Measurements from ENCODE around the gene LAG3. TPM values are rescaled to one million over a fixed set of nuclear protein-coding genes. Genes with fewer than 3 reads are reported as not detected.

Gene LAG3
- total and polyA plus RNA-seq, 10 of the 15 experiments (the other 5 are each of a cell fraction or from before 2014, with no cell fraction given), result 0.52 to 4.2 (median 1.0) TPM; not detected in 1

DNA sequence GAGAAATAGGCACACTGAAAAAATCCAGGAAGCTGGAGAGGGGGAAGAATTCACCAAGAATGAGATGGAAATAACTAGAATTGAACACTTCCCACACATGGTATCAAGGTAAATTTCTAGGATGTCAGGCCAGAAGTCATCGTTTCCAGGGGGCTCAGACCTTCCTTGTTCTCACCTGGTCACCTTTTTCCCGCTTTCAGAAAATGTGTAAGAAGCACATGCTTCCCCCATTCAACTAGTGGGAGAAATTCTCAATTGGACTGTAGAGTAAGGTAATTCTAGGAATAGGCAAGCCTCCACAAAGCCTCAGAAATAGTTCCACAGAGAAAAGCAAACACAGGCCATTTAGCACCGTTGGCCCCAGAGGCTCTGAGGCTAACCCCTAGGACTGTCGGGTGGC is 8.9 kb upstream of the LAG3 start:
- 48% methylated on average over 4 of the region's 4 CpGs for WGBS (ENCODE audit: insufficient coverage, insufficient replicate concordance, low lambda C conversion rate, missing lambda C conversion rate)
- FAIRE-seq, result no peak
- ChIA-PET POLR2A (interaction anchor here (0.6 to 1.1 kb wide), 4 partner anchors 10 to 656 kb away, joined by 3 to 13 read pairs (median 4); partner anchors contain the start of genes MLF2 and ZNF384), RAD21 (ENCODE audit: unreplicated experiment) (interaction anchor here (1.0 to 1.2 kb wide), 3 partner anchors 10 to 39 kb away, joined by 3 to 5 read pairs (median 3); partner anchors contain the start of genes COPS7A and MLF2), SMC1A (ENCODE audit: uncharacterized antibody, unreplicated experiment) (interaction anchor here (1.2 to 2.5 kb wide), 2 partner anchors 10 to 17 kb away, joined by 3 to 9 read pairs; partner anchors contain the start of gene MLF2), CTCF (interaction anchor here (1.0 to 1.5 kb wide), 3 partner anchors 10 to 73 kb away, joined by 3 to 12 read pairs (median 4); partner anchors contain the start of gene MLF2)
- H3K27ac ChIP-seq (ENCODE audit: control insufficient read depth, insufficient read depth), result peak overlapping the region; percentile 76; the same call in 1 of the 2 replicates
- H3K4me2 ChIP-seq (ENCODE audit: control insufficient read depth, insufficient read depth), result no peak overlapping the region; the same call in 1 of the 2 replicates
- in situ Hi-C loops (cut with MboI), result no loop called here
- no peak for DNase-seq (ENCODE audit: low read depth, low spot score)
- H3K4me1 ChIP-seq (ENCODE audit: control insufficient read depth, insufficient read depth, low read length), result peaks cover 33% of the 10 kb centered on the region
- no peak overlapping the region for H3K9ac ChIP-seq (ENCODE audit: control insufficient read depth, insufficient read depth, low read length)
- intact Hi-C loops (cut with micrococcal nuclease; ENCODE audit: unreplicated experiment), result no loop called here
- H3K27me3 ChIP-seq (replicated peaks in 1 of 2; ENCODE audit: control insufficient read depth in 2 of 2, insufficient read depth in 2 of 2, low read length in 1 of 2), result no peaks in the 10 kb centered on the region
- no peaks in the 10 kb centered on the region for H3K9me3 ChIP-seq (replicated peaks; ENCODE audit: control insufficient read depth, insufficient read depth, low read length)
- no peak overlapping the region; the same call in 1 of the 2 replicates for H2AFZ ChIP-seq (ENCODE audit: control insufficient read depth, low read depth, low read length)
- H3K36me3 ChIP-seq (ENCODE audit: control insufficient read depth in 2 of 2, insufficient read depth in 2 of 2, low read length in 1 of 2), result no peaks in the 10 kb centered on the region
- no peaks in the 10 kb centered on the region for H4K20me1 ChIP-seq (ENCODE audit: control insufficient read depth, insufficient read depth)
- H3K4me3 ChIP-seq, result no peak overlapping the region
- H3K79me2 ChIP-seq (ENCODE audit: control insufficient read depth, insufficient read depth, low read length), result peaks cover 13% of the 10 kb centered on the region
- no peak for ATAC-seq
- no TSS peak for BruUV-seq (replicated peaks)
- TF ChIP-seq ZNF274 (IDR thresholded peaks at IDR 0.05; ENCODE audit: insufficient read depth, insufficient read length), result no peak
- no peak for TF ChIP-seq GABPA (IDR thresholded peaks at IDR 0.05; ENCODE audit: low read depth)
- TF ChIP-seq STAT1 (conservative IDR thresholded peaks at IDR 0.05), result no peak
- TF ChIP-seq POLR2A (IDR thresholded peaks at IDR 0.05; ENCODE audit: low read depth, low read length), result no peak
- TF ChIP-seq TCF3 (IDR thresholded peaks at IDR 0.05; ENCODE audit: borderline replicate concordance, insufficient read depth, low read depth, low read length), result no peak
- TF ChIP-seq, protein P1, sequence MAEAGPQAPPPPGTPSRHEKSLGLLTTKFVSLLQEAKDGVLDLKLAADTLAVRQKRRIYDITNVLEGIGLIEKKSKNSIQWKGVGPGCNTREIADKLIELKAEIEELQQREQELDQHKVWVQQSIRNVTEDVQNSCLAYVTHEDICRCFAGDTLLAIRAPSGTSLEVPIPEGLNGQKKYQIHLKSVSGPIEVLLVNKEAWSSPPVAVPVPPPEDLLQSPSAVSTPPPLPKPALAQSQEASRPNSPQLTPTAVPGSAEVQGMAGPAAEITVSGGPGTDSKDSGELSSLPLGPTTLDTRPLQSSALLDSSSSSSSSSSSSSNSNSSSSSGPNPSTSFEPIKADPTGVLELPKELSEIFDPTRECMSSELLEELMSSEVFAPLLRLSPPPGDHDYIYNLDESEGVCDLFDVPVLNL (IDR thresholded peaks at IDR 0.05; ENCODE audit: low read depth, low read length), result no peak
- no peak for TF ChIP-seq USF1 (IDR thresholded peaks at IDR 0.05; ENCODE audit: borderline replicate concordance, extremely low read length, insufficient read depth, low read depth, low read length)
- TF ChIP-seq RUNX3 (IDR thresholded peaks at IDR 0.05; ENCODE audit: low read length), result no peak
- no peak for TF ChIP-seq CBX5 (IDR thresholded peaks at IDR 0.05; ENCODE audit: low read depth)
- no peak for TF ChIP-seq DPF2 (IDR thresholded peaks at IDR 0.05)
- no peak for TF ChIP-seq PBX3 (IDR thresholded peaks at IDR 0.05; ENCODE audit: insufficient replicate concordance, low read depth, low read length)
- TF ChIP-seq JUND (IDR thresholded peaks at IDR 0.05; ENCODE audit: low read depth, low read length), result no peak
- TF ChIP-seq ZZZ3 (IDR thresholded peaks at IDR 0.05; ENCODE audit: control insufficient read depth, insufficient read length, low read depth), result no peak
- TF ChIP-seq, protein P2, sequence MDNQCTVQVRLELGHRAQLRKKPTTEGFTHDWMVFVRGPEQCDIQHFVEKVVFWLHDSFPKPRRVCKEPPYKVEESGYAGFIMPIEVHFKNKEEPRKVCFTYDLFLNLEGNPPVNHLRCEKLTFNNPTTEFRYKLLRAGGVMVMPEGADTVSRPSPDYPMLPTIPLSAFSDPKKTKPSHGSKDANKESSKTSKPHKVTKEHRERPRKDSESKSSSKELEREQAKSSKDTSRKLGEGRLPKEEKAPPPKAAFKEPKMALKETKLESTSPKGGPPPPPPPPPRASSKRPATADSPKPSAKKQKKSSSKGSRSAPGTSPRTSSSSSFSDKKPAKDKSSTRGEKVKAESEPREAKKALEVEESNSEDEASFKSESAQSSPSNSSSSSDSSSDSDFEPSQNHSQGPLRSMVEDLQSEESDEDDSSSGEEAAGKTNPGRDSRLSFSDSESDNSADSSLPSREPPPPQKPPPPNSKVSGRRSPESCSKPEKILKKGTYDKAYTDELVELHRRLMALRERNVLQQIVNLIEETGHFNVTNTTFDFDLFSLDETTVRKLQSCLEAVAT (IDR thresholded peaks at IDR 0.05), result no peak
- no peak for TF ChIP-seq RFX5 (IDR thresholded peaks at IDR 0.05; ENCODE audit: low read depth, low read length)
- no peak for TF ChIP-seq BCLAF1 (IDR thresholded peaks at IDR 0.05)
- TF ChIP-seq MYB (IDR thresholded peaks at IDR 0.05; ENCODE audit: borderline replicate concordance, low read depth, low read length), result no peak
- TF ChIP-seq PAX5 (IDR thresholded peaks at IDR 0.05; ENCODE audit: borderline replicate concordance, low read depth, low read length), result no peak

Data from GM12878 (cell line).